Activated CD8-positive, alpha-beta memory T cell treated with anti-CD3 and anti-CD28 coated beads, Interleukin-2, amount 50 U/mL, for 1 hour (primary cell): ENCODE measurements around the gene CPB2.

ENCODE experiments used
- DNase-seq: peaks from one replicate; pipeline ENCODE4 v3.0.0-alpha.2; 2020; ENCODE audit errors: extremely low read depth

CPB2 gene, protein sequence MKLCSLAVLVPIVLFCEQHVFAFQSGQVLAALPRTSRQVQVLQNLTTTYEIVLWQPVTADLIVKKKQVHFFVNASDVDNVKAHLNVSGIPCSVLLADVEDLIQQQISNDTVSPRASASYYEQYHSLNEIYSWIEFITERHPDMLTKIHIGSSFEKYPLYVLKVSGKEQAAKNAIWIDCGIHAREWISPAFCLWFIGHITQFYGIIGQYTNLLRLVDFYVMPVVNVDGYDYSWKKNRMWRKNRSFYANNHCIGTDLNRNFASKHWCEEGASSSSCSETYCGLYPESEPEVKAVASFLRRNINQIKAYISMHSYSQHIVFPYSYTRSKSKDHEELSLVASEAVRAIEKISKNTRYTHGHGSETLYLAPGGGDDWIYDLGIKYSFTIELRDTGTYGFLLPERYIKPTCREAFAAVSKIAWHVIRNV

GRCh38 chr13:46104868-46105267 is at the start of gene CPB2:
Gene CPB2, minus strand, starts transcription at chr13:46105033. Its CDS starts 24 bp downstream, at chr13:46105009.
- no peak for DNase-seq

DNA sequence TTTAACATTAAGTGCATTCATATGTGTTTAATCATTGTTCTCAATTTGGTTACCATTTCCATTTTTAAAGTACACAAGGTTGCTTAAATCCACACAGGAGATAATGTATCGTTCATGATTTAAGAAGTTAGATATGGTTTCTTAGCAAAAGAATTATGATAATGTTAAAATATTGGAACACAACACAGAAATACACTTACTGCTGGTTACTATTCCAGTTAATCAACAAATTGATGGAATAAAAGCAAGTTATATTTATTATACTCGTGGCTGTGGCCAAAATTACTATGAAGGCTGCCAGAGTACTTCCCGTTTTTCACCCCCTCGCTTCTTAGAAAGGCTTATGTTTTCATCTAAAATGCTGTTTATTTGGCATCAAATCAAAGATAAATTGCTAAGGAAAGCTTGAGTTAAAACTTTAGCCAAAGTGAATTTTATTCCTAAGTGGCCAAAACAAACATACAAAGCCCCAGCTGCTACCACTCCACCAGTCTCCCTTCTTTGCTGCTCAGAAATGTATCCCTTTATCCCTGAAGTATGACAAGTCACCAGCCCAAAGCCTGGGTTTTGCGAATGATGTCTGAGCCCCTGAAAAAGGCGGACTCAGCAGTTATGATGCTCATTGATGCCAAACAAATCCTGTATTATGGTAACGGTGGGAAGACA is 49.4 kb upstream of the CPB2 start:
- no peak for DNase-seq

DNA sequence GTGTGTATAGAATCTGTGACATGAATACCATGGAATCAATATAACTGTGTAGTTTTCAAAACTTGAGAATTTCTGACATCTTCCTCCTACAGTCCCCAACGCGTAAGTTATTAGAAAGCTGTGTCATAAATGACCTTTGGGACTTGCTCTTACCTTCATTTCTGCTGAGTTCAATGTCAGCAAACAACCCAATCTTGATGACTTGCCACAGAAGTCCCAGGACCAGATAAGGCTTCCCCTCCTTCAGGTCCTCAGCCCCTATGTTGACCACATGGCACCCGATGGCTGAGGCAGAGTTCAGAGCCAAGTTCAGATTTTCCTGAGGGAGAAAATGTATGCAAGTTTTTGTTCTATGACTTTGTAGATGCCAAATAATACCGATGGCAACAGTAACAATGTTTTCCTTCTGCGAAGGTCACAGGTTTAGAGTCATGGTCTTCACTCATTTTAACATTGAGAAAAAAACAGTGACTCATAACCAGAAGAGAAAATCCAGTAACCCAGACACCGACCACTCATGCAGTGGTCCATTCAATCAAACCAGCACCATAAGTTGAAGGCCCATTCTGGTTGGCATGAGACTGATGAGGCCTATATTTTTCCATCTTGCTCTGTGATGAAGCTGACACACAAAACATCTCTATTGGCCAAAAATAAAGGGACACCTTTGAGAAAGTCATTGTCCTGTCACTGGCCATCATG is 47.9 kb upstream of the CPB2 start:
- DNase-seq, result no peak

- no peak for DNase-seq
Observed at GRCh38 chr13:46150134-46150693, 45.4 kb upstream of the CPB2 start.

DNA sequence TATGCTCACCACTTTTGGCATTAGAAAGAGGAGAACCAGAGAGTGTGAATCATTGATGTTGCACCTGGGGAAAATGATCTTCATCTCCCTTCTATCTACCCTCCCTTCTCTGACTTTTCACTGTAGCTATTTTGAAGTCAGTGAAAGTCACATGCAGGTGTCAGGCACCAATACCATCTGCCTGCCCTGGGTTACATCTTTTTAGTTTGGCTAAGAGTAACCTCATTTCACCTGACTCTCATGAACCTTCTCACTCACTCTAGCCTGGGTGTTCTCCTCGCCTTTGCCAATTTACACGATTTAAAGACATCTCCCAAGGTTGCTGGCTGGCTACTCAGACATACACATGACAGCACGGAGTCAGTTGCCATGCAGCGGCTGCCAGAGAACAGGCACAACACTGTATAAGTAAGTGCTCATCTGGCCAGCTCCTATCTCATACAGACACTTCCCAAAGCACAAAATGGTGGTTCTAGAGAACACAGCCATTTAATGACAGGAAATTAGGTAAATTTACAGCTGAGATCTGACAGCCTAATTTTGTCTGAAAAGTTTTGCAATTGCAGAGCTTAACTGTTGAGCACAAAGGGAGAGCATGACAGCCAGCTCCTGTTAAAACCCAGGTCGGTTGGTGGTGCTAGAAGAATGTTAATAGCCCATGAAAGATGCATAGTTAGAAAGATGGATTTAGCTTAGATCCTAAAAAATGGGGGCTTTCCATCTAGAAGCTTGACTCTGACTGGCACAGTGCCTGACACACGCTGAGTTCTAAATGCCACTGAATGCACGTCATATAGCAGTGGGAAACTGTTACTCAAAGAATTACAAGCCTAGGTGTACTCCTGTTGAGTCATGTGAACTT is 44.7 kb upstream of the CPB2 start:
- no peak for DNase-seq

GRCh38 chr13:46146898-46147297 is 42.1 kb upstream of the CPB2 start:
- DNase-seq, result no peak

DNA sequence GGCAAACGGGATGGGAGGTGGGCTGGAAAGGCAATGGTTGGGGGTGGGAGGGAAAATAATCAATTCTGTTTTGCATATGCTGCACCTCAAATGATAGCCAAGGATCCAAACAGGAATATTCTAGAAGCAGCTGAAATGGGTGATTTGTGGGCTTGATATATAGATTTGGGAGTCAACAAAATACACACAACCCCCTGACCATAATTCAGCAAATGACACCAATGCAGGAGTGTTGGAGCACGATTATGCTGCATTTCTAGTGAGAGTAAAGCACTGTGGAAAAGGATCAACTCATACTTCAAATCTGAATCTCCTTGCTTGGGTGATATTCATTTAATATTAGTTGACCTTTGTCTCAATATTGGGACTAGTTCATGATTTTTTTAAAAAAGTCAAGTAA is 41.1 kb upstream of the CPB2 start:
- no peak for DNase-seq

- no peak for DNase-seq
Observed at GRCh38 chr13:46145135-46145534, 40.3 kb upstream of the CPB2 start.

- no peak for DNase-seq
Observed at GRCh38 chr13:46143184-46143701, 38.4 kb upstream of the CPB2 start.

DNA sequence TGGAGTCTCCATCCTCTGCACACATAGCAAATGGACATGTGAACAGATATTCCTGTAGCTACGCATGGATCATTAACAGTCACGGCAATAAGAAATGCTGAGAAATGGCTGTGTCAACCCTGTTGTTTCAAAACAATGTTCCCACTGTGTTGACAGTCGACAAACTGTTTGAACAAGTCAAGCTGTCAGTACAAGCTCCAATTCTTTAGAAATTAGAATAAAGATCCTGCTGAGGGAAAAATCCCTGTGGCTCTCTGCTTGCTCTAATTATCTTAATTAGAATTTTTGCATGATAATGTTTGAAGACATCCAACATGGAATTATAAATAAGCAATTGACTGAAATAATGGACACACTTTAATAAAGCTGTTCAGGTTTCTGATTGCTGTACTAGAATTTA is 37.9 kb upstream of the CPB2 start:
- DNase-seq, result no peak

DNA sequence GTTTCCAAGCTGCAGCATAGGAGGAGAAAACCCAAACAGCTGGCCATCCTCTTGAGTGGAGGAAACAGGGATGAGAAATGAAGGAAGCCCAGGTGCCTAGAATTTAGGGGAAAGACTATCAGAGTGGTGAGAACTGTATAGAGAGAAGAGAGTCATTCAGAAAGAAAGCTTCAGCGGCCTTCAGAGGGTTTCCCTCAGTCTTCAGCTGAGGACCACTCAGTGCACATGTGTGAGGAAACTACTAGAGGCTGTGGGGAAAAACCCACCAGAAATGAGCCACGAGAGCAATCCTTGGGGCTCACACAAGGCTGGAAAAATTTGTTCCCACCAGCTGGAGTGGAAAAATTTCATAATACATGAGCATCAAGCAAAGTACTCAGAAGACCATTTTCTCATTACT is 35.2 kb upstream of the CPB2 start:
- no peak for DNase-seq

DNA sequence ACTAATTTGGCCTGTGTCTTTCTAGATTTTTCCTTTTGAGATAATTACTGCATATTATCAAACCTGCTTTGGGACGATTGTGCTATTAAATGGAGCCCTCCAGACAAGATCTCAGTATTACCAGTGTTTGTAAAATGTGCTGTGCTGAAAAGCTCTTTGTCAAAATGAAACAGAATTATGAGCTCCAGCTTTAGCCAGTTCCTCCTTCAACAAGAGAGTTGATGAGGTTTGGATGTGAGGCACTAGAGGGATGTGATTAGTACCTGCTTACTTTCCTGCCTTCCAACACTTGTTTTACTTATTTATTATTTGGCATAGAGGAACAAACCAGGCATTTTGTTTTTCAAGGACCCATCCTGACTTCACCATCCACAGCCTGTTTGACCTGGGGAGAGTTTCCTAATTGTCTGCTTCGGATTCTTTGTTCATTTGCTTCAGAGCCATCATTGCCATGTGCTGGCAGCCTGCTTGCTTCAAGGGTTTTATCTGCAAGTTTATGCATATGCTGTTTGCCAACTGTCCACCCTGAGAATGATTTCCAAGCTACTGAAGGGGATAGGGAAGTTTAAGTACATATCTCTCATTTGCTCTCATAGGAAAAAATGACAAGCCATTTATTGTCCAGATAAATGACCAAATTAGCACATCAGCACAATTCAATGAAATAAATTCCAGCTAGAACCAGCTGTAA is 32.9 kb upstream of the CPB2 start:
- DNase-seq, result no peak

- no peak for DNase-seq
Observed at GRCh38 chr13:46136688-46137087, 31.9 kb upstream of the CPB2 start.

- DNase-seq, result no peak
Observed at GRCh38 chr13:46134961-46135522, 30.2 kb upstream of the CPB2 start.

DNA sequence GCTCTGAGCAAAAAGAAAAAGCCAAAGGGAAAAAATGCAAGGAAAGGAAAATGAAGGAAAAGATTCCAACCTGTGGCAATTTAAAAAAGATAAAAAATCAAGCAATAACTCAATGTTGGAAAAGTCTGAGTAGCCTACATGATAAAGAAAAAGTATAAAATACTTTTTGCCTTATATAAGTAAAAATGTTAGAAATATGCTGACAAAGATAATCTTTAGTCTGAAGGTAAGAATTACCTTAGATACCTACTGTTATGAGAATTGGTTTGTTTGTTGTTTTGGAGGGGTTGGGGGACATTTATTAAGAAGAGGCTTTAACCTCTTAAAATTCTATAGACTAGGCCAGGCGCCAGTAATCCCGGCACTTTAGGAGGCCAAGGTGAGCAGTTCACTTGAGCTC is 29.7 kb upstream of the CPB2 start:
- DNase-seq, result no peak

DNA sequence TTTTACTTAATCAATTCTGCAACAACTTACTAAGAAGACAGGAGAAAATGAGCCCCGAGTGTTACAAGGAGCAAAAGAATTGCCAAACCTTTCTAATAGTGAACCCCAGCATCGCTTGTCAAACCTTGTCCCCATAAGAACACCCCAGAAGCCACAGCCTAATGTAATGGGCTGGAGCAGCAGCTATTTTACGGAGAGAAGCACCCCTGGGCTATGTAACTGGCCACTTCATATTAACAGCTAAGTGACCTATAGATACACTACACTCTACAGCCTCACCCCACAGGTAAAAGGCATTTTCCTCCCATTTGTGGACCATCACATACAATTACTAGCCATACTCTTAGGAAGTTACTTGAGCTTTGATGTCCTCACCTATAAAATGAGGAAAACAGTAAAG is 27.3 kb upstream of the CPB2 start:
- DNase-seq, result no peak

- no peak for DNase-seq
Observed at GRCh38 chr13:46131705-46132104, 26.9 kb upstream of the CPB2 start.

- DNase-seq, result no peak
Observed at GRCh38 chr13:46129955-46130618, 25.3 kb upstream of the CPB2 start.

- DNase-seq, result no peak
Observed at GRCh38 chr13:46129124-46129523, 24.3 kb upstream of the CPB2 start.
